Trophoblast cell (in vitro differentiated cells and primary cell): ENCODE results near the gene ZNF678.
"Not testable (repeated sequence)": the region's sequence is repeated elsewhere in the genome, so short reads cannot be mapped to it uniquely, and the experiment has no call there.

ENCODE experiments used
- DNase-seq, 2 donors: peaks; one replicate each; pipeline ENCODE4 v3.0.0-alpha.2; 2016
- H2AFZ ChIP-seq: 2 replicates; pipeline ENCODE4 v1.6.1; 2013; ENCODE audit warnings: low read length, moderate library complexity, mild to moderate bottlenecking; ENCODE audit not compliant: insufficient read depth, poor library complexity
- H2AK5ac ChIP-seq: 2 replicates; pipeline ENCODE4 v1.6.1; 2013; ENCODE audit warnings: mild to moderate bottlenecking, low read length
- H2BK120ac ChIP-seq: 2 replicates; pipeline ENCODE4 v1.6.1; 2013; ENCODE audit warnings: low read length, mild to moderate bottlenecking, moderate library complexity; ENCODE audit not compliant: insufficient read depth, poor library complexity
- H2BK12ac ChIP-seq: 2 replicates; pipeline ENCODE4 v1.6.1; 2013; ENCODE audit warnings: mild to moderate bottlenecking, low read length, moderate library complexity
- H2BK5ac ChIP-seq: 2 replicates; pipeline ENCODE4 v1.6.1; 2013; ENCODE audit warnings: low read length, low read depth, moderate library complexity, mild to moderate bottlenecking; ENCODE audit not compliant: poor library complexity
- H3K14ac ChIP-seq: 2 replicates; pipeline ENCODE4 v1.6.1; 2013; ENCODE audit warnings: mild to moderate bottlenecking, low read length
- H3K18ac ChIP-seq: 2 replicates; pipeline ENCODE4 v1.6.1; 2013; ENCODE audit warnings: mild to moderate bottlenecking, low read length
- H3K23ac ChIP-seq: 2 replicates; pipeline ENCODE4 v1.6.1; 2013; ENCODE audit warnings: low read length
- H3K27ac ChIP-seq: 2 replicates; pipeline ENCODE4 v1.5.1; 2013; ENCODE audit warnings: low read depth, mild to moderate bottlenecking, inconsistent platforms, low read length, moderate library complexity
- H3K27me3 ChIP-seq: 2 replicates; pipeline ENCODE4 v1.6.1; 2013; ENCODE audit warnings: inconsistent platforms, mild to moderate bottlenecking, low read length, moderate library complexity; ENCODE audit not compliant: insufficient read depth
- H3K36me3 ChIP-seq, 2 experiments: 1 replicate in 1 of 2; 2 replicates in 1 of 2; pipeline ENCODE4 v1.6.1; 2013; ENCODE audit warnings: low read length in 2 of 2, mild to moderate bottlenecking in 2 of 2, moderate library complexity in 1 of 2; ENCODE audit not compliant: insufficient read depth in 2 of 2, control insufficient read depth in 1 of 2
- H3K4ac ChIP-seq: 2 replicates; pipeline ENCODE4 v1.6.1; 2013; ENCODE audit warnings: low read depth, mild to moderate bottlenecking, low read length, moderate library complexity
- H3K4me1 ChIP-seq, 2 experiments: 1 replicate in 1 of 2; 2 replicates in 1 of 2; pipeline ENCODE4 v1.6.1; 2013; ENCODE audit warnings: low read length in 2 of 2, mild to moderate bottlenecking in 2 of 2, moderate library complexity in 1 of 2; ENCODE audit not compliant: insufficient read depth in 2 of 2, control insufficient read depth in 1 of 2
- H3K4me2 ChIP-seq: 2 replicates; pipeline ENCODE4 v1.6.1; 2013; ENCODE audit warnings: inconsistent platforms, mild to moderate bottlenecking, low read length, moderate library complexity
- H3K4me3 ChIP-seq: 2 replicates; pipeline ENCODE4 v1.5.1; 2013; ENCODE audit warnings: mild to moderate bottlenecking, low read depth, low read length, inconsistent platforms
- H3K79me1 ChIP-seq: one replicate; pipeline ENCODE4 v1.6.1; 2013; ENCODE audit warnings: low read length
- H3K79me2 ChIP-seq: 2 replicates; pipeline ENCODE4 v1.6.1; 2013; ENCODE audit warnings: low read length, mild to moderate bottlenecking; ENCODE audit not compliant: control insufficient read depth, insufficient read depth, poor library complexity
- H3K9ac ChIP-seq: 2 replicates; pipeline ENCODE4 v1.6.1; 2013; ENCODE audit warnings: mild to moderate bottlenecking, low read length
- H3K9me3 ChIP-seq: 2 replicates; pipeline ENCODE4 v1.6.1; 2013; ENCODE audit warnings: low read depth, mild to moderate bottlenecking, control low read depth, inconsistent platforms, low read length; ENCODE audit not compliant: insufficient read depth
- H4K12ac ChIP-seq: 2 replicates; pipeline ENCODE4 v1.6.1; 2013; ENCODE audit warnings: low read depth, mild to moderate bottlenecking, low read length, moderate library complexity
- H4K8ac ChIP-seq: 2 replicates; pipeline ENCODE4 v1.6.1; 2013; ENCODE audit warnings: low read depth, mild to moderate bottlenecking, low read length, moderate library complexity
- H4K91ac ChIP-seq: one replicate; pipeline ENCODE4 v1.6.1; 2013; ENCODE audit warnings: low read depth, mild to moderate bottlenecking, low read length, moderate library complexity
- WGBS: extraction: QIAGEN DNeasy Blood & Tissue Kit; methylation state at CpG from one replicate; pipeline ENCODE4 v1.1.7; 2013; ENCODE audit warnings: missing lambda C conversion rate; ENCODE audit not compliant: insufficient read length, insufficient coverage; ENCODE audit errors: extremely low coverage; 5-methylcytosine and 5-hydroxymethylcytosine counted together

The ZNF678 gene

GRCh38 chr1:227697321-227697864 is 134.0 kb downstream of the ZNF678 start:
- Histone ChIP-seq H3K9ac (no peak overlapping the region), H3K36me3 (no peaks in the 10 kb centered on the region), H3K27ac (no peak overlapping the region), H3K79me2 (no peaks in the 10 kb centered on the region), H3K4me2 (no peak overlapping the region), H3K18ac (no peak overlapping the region), H2AFZ (no peak overlapping the region), H2BK5ac (no peak overlapping the region), H4K12ac (no peak overlapping the region), H3K9me3 (peaks cover 11% of the 10 kb centered on the region), H3K14ac (no peak overlapping the region), H3K4me3 (no peak overlapping the region), H2BK12ac (no peak overlapping the region), H2BK120ac (no peak overlapping the region), H4K91ac (no peak overlapping the region), H2AK5ac (no peak overlapping the region), H4K8ac (no peak overlapping the region), H3K4ac (no peak overlapping the region), H3K79me1 (no peaks in the 10 kb centered on the region), H3K4me1 (no peaks in the 10 kb centered on the region), H3K23ac (no peak overlapping the region), H3K27me3 (no peaks in the 10 kb centered on the region)
- WGBS: no CpG with 5 or more reads among the region's 3 CpGs
- peak; percentile 21 to 63 for DNase-seq

GRCh38 chr1:227701631-227702030 is 138.3 kb downstream of the ZNF678 start:
- not testable (repeated sequence) for H3K4me1 ChIP-seq, DNase-seq, H3K79me1 ChIP-seq, H4K8ac ChIP-seq, H3K27ac ChIP-seq, H3K36me3 ChIP-seq, H2BK120ac ChIP-seq, H3K4ac ChIP-seq, H3K79me2 ChIP-seq, H3K27me3 ChIP-seq, H2AFZ ChIP-seq, H3K9ac ChIP-seq, H2BK12ac ChIP-seq, H3K4me3 ChIP-seq, H3K4me2 ChIP-seq, H4K91ac ChIP-seq, H3K18ac ChIP-seq, H2BK5ac ChIP-seq, H3K23ac ChIP-seq, H3K14ac ChIP-seq, H4K12ac ChIP-seq, H2AK5ac ChIP-seq, H3K9me3 ChIP-seq
- WGBS: no CpG with 5 or more reads among the region's 1 CpG

- H3K27me3 ChIP-seq: no peaks in the 10 kb centered on the region
- H3K4me2 ChIP-seq: no peak overlapping the region
- no peak overlapping the region for H2BK12ac ChIP-seq
- DNase-seq: no peak
- peaks cover 4% of the 10 kb centered on the region for H3K9me3 ChIP-seq
- H2AK5ac ChIP-seq: no peak overlapping the region
- H3K4me3 ChIP-seq: no peak overlapping the region
- WGBS: no CpG with 5 or more reads among the region's 1 CpG
- no peak overlapping the region for H3K9ac ChIP-seq
- no peak overlapping the region for H3K27ac ChIP-seq
- no peak overlapping the region for H3K4ac ChIP-seq
- H2AFZ ChIP-seq: no peak overlapping the region
- H4K8ac ChIP-seq: no peak overlapping the region
- H3K4me1 ChIP-seq: no peaks in the 10 kb centered on the region
- no peak overlapping the region for H2BK120ac ChIP-seq
- H2BK5ac ChIP-seq: no peak overlapping the region
- H3K23ac ChIP-seq: no peak overlapping the region
- H3K79me2 ChIP-seq: no peaks in the 10 kb centered on the region
- H3K14ac ChIP-seq: no peak overlapping the region
- H4K91ac ChIP-seq: no peak overlapping the region
- H3K79me1 ChIP-seq: no peaks in the 10 kb centered on the region
- no peak overlapping the region for H3K18ac ChIP-seq
- no peaks in the 10 kb centered on the region for H3K36me3 ChIP-seq
- no peak overlapping the region for H4K12ac ChIP-seq
These were observed 144.5 kb downstream of the ZNF678 start for GRCh38 chr1:227707846-227708245.

- Histone ChIP-seq H3K27me3 (no peaks in the 10 kb centered on the region), H2BK120ac (no peak overlapping the region), H4K91ac (no peak overlapping the region), H3K4me1 (no peaks in the 10 kb centered on the region), H4K12ac (no peak overlapping the region), H3K4me3 (no peak overlapping the region), H2BK12ac (no peak overlapping the region), H3K9ac (no peak overlapping the region), H3K14ac (no peak overlapping the region), H3K4ac (no peak overlapping the region), H3K4me2 (no peak overlapping the region), H3K18ac (no peak overlapping the region), H2AFZ (no peak overlapping the region), H3K9me3 (peaks cover 12% of the 10 kb centered on the region), H3K79me2 (no peaks in the 10 kb centered on the region), H3K23ac (no peak overlapping the region), H3K36me3 (no peaks in the 10 kb centered on the region), H2AK5ac (no peak overlapping the region), H2BK5ac (no peak overlapping the region), H4K8ac (no peak overlapping the region), H3K27ac (no peak overlapping the region), H3K79me1 (no peaks in the 10 kb centered on the region)
- DNase-seq: peak; percentile 30 to 50
- WGBS: no CpG with 5 or more reads among the region's 1 CpG
These were observed 146.1 kb downstream of the ZNF678 start for GRCh38 chr1:227709451-227709850.
